ENCODE measurements around the gene ANO7. TPM values are rescaled to one million over a fixed set of nuclear protein-coding genes. Genes with fewer than 3 reads are reported as not detected.
A peak's percentile ranks its signal among the peaks of the same experiment; 100 is the strongest.

ANO7 gene
- total RNA-seq, 3 donors from 2014 or later (not counting 1 experiment from before 2014, with no cell fraction given): 0.97 to 1.4 (median 1.1) TPM

GRCh38 chr2:241209271-241209670, 20.8 kb downstream of the ANO7 start:
- intact Hi-C loops (cut with micrococcal nuclease): no loop called here
- WGBS (ENCODE audit: insufficient coverage): 87% methylated on average over 33 of the region's 33 CpGs
- Mint-ChIP-seq H3K27ac (no peak overlapping the region), H3K27me3 (ENCODE audit: low read depth in 2 of 2) (no peaks in the 10 kb centered on the region), H3K4me3 (no peak overlapping the region), H3K9me3 (no peaks in the 10 kb centered on the region), H3K36me3 (no peaks in the 10 kb centered on the region), H3K4me1 (no peaks in the 10 kb centered on the region)
- Histone ChIP-seq H3K27ac (ENCODE audit: low read length) (no peak overlapping the region), H3K9me3 (ENCODE audit: control insufficient read depth, insufficient read depth, low read length) (no peaks in the 10 kb centered on the region), H3K4me1 (ENCODE audit: control insufficient read depth, insufficient read depth, low read length) (no peaks in the 10 kb centered on the region), H3K27me3 (ENCODE audit: control insufficient read depth, insufficient read depth, low read length) (no peaks in the 10 kb centered on the region), H3K36me3 (ENCODE audit: control insufficient read depth, insufficient read depth, low read length) (no peaks in the 10 kb centered on the region), H3K4me3 (ENCODE audit: low read length) (no peak overlapping the region)
- DNase-seq (no peak), ATAC-seq (no peak)
- no peak for TF ChIP-seq CTCF (IDR thresholded peaks at IDR 0.05)

GRCh38 chr2:241211276-241211675, 22.8 kb downstream of the ANO7 start:
- H3K9me3 Mint-ChIP-seq: no peaks in the 10 kb centered on the region
- H3K27ac Mint-ChIP-seq: peak overlapping the region in 1 of 2 donors; percentile 41
- no peak overlapping the region for H3K4me3 ChIP-seq (ENCODE audit: low read length)
- H3K36me3 ChIP-seq (ENCODE audit: control insufficient read depth, insufficient read depth, low read length): no peaks in the 10 kb centered on the region
- H3K36me3 Mint-ChIP-seq: no peaks in the 10 kb centered on the region
- WGBS (ENCODE audit: insufficient coverage): 6% methylated on average over 2 of the region's 2 CpGs
- H3K4me3 Mint-ChIP-seq: no peak overlapping the region
- no peaks in the 10 kb centered on the region for H3K27me3 Mint-ChIP-seq (ENCODE audit: low read depth in 2 of 2)
- no peak overlapping the region for H3K27ac ChIP-seq (ENCODE audit: low read length)
- no peaks in the 10 kb centered on the region for H3K9me3 ChIP-seq (ENCODE audit: control insufficient read depth, insufficient read depth, low read length)
- H3K27me3 ChIP-seq (ENCODE audit: control insufficient read depth, insufficient read depth, low read length): no peaks in the 10 kb centered on the region
- no peaks in the 10 kb centered on the region for H3K4me1 ChIP-seq (ENCODE audit: control insufficient read depth, insufficient read depth, low read length)
- H3K4me1 Mint-ChIP-seq: peaks cover 0 to under 1% of the 10 kb centered on the region in 2 donors
- ATAC-seq (peak in 1 of 3 donors; percentile 32), DNase-seq (no peak)
- no peak for TF ChIP-seq CTCF (IDR thresholded peaks at IDR 0.05)
- intact Hi-C loops (cut with micrococcal nuclease): no loop called here

GRCh38 chr2:241213041-241213440, 24.6 kb downstream of the ANO7 start:
- Mint-ChIP-seq H3K4me1 (peaks cover 0 to 4% of the 10 kb centered on the region in 2 donors), H3K4me3 (no peak overlapping the region), H3K36me3 (no peaks in the 10 kb centered on the region), H3K27me3 (ENCODE audit: low read depth in 2 of 2) (no peaks in the 10 kb centered on the region), H3K9me3 (no peaks in the 10 kb centered on the region), H3K27ac (no peak overlapping the region)
- ATAC-seq: no peak
- H3K9me3 ChIP-seq (ENCODE audit: control insufficient read depth, insufficient read depth, low read length): no peaks in the 10 kb centered on the region
- H3K27ac ChIP-seq (ENCODE audit: low read length): no peak overlapping the region
- intact Hi-C loops (cut with micrococcal nuclease): no loop called here
- H3K4me3 ChIP-seq (ENCODE audit: low read length): no peak overlapping the region
- peaks cover 5% of the 10 kb centered on the region for H3K4me1 ChIP-seq (ENCODE audit: control insufficient read depth, insufficient read depth, low read length)
- no peak for DNase-seq
- H3K36me3 ChIP-seq (ENCODE audit: control insufficient read depth, insufficient read depth, low read length): no peaks in the 10 kb centered on the region
- whole genome bisulfite sequencing (ENCODE audit: insufficient coverage): 89% methylated on average over 13 of the region's 13 CpGs
- TF ChIP-seq CTCF (IDR thresholded peaks at IDR 0.05): no peak
- no peaks in the 10 kb centered on the region for H3K27me3 ChIP-seq (ENCODE audit: control insufficient read depth, insufficient read depth, low read length)

- peaks cover 2 to 8% of the 10 kb centered on the region in 2 donors for H3K4me1 Mint-ChIP-seq
- H3K36me3 ChIP-seq (ENCODE audit: control insufficient read depth, insufficient read depth, low read length): no peaks in the 10 kb centered on the region
- no peaks in the 10 kb centered on the region for H3K27me3 ChIP-seq (ENCODE audit: control insufficient read depth, insufficient read depth, low read length)
- no peak overlapping the region for H3K4me3 Mint-ChIP-seq
- no peak overlapping the region for H3K4me3 ChIP-seq (ENCODE audit: low read length)
- H3K9me3 ChIP-seq (ENCODE audit: control insufficient read depth, insufficient read depth, low read length): no peaks in the 10 kb centered on the region
- DNase-seq: no peak
- no peak for ATAC-seq
- H3K9me3 Mint-ChIP-seq: no peaks in the 10 kb centered on the region
- no peaks in the 10 kb centered on the region for H3K36me3 Mint-ChIP-seq
- no peak for TF ChIP-seq CTCF (IDR thresholded peaks at IDR 0.05)
- intact Hi-C loops (cut with micrococcal nuclease): no loop called here
- H3K27ac Mint-ChIP-seq: no peak overlapping the region
- WGBS (ENCODE audit: insufficient coverage): 83% methylated on average over 7 of the region's 7 CpGs
- H3K27ac ChIP-seq (ENCODE audit: low read length): no peak overlapping the region
- H3K4me1 ChIP-seq (ENCODE audit: control insufficient read depth, insufficient read depth, low read length): peaks cover 7% of the 10 kb centered on the region
- H3K27me3 Mint-ChIP-seq (ENCODE audit: low read depth in 2 of 2): no peaks in the 10 kb centered on the region
These were observed 25.1 kb downstream of the ANO7 start for GRCh38 chr2:241213567-241213966.
